Esophagus squamous epithelium (tissue), 4 donors: Measurements from ENCODE around the gene GSTM5.

Experiments used
- CTCF ChIP-seq, 6 experiments: fragments of 450-650 bp in 4 of 6; fragments of 200-600 bp in 2 of 6; sonication (generic) in 2 of 6; IDR thresholded peaks; one replicate each; pipeline ENCODE4 v1.5.1; 2016 to 2019; ENCODE audit warnings: antibody characterized with exemption in 6 of 6, mild to moderate bottlenecking in 4 of 6, moderate library complexity in 4 of 6
- POLR2A ChIP-seq, 4 donors: fragments of 450-650 bp; IDR thresholded peaks; one replicate each; pipeline ENCODE4 v1.6.1; 2017; ENCODE audit warnings: antibody characterized with exemption in 4 of 4, mild to moderate bottlenecking in 4 of 4, moderate library complexity in 3 of 4

GRCh38 chr1:109761227-109762038 lies 49.4 kb downstream of the GSTM5 start:
- TF ChIP-seq CTCF (IDR thresholded peaks at IDR 0.05) (no peak), POLR2A (IDR thresholded peaks at IDR 0.05) (no peak)
